ENCODE results near the gene KLC1.

The KLC1 gene

GRCh38 chr14:103734081-103734888, 105.3 kb downstream of the KLC1 start:
- TF ChIP-seq CTCF (IDR thresholded peaks at IDR 0.05; ENCODE audit: insufficient read depth, low read depth, low read length, missing control alignments), result no peak
- DNase-seq (ENCODE audit: low read depth), result no peak
- no peak overlapping the region for H3K4me3 ChIP-seq (ENCODE audit: low read depth, low read length)

- TF ChIP-seq CTCF (IDR thresholded peaks at IDR 0.05; ENCODE audit: insufficient read depth, low read depth, low read length, missing control alignments), result no peak
- no peak overlapping the region for H3K4me3 ChIP-seq (ENCODE audit: low read depth, low read length)
- DNase-seq (ENCODE audit: low read depth), result no peak
These were observed 106.0 kb downstream of the KLC1 start for GRCh38 chr14:103735022-103735421.

- no peak for TF ChIP-seq CTCF (IDR thresholded peaks at IDR 0.05; ENCODE audit: insufficient read depth, low read depth, low read length, missing control alignments)
These were observed 106.4 kb downstream of the KLC1 start for GRCh38 chr14:103735439-103735814.

GRCh38 chr14:103735815-103736545, 107.0 kb downstream of the KLC1 start:
- TF ChIP-seq CTCF (IDR thresholded peaks at IDR 0.05; ENCODE audit: insufficient read depth, low read depth, low read length, missing control alignments), result no peak
- no peak overlapping the region for H3K4me3 ChIP-seq (ENCODE audit: low read depth, low read length)
- no peak for DNase-seq (ENCODE audit: low read depth)

More at GRCh38 chr14:103735439-103735814, 106.4 kb downstream of the KLC1 start:
- H3K4me3 ChIP-seq (ENCODE audit: low read depth, low read length), result no peak overlapping the region
- DNase-seq (ENCODE audit: low read depth), result no peak

GRCh38 chr14:103736546-103737431, 107.8 kb downstream of the KLC1 start:
- no peak for DNase-seq (ENCODE audit: low read depth)
- TF ChIP-seq CTCF (IDR thresholded peaks at IDR 0.05; ENCODE audit: insufficient read depth, low read depth, low read length, missing control alignments), result no peak
- no peak overlapping the region for H3K4me3 ChIP-seq (ENCODE audit: low read depth, low read length)

GRCh38 chr14:103737432-103738045, 108.5 kb downstream of the KLC1 start:
- TF ChIP-seq CTCF (IDR thresholded peaks at IDR 0.05; ENCODE audit: insufficient read depth, low read depth, low read length, missing control alignments), result no peak
- DNase-seq (ENCODE audit: low read depth), result no peak
- H3K4me3 ChIP-seq (ENCODE audit: low read depth, low read length), result no peak overlapping the region
